Daoy (cell line): Measurements from ENCODE around the gene UBE3C. TPM values are rescaled to one million over a fixed set of nuclear protein-coding genes. Genes with fewer than 3 reads are reported as not detected.
"Not testable (repeated sequence)": the region's sequence is repeated elsewhere in the genome, so short reads cannot be mapped to it uniquely, and the experiment has no call there.

Experiments
- DNase-seq: peaks from one replicate; pipeline ENCODE4 v3.0.0-alpha.2; 2015; ENCODE audit warnings: low read depth
- total RNA-seq: library from RNA; depleted of rRNA; stranded (reverse); fragments of >200 nt; shearing (Covaris generic); gene quantifications from 2 replicates; pipeline ENCODE4 v1.2.3, GENCODE V29; 2014; rRNA removed

The UBE3C gene
- total RNA-seq: 114 and 115 TPM in 2 replicates

DNA sequence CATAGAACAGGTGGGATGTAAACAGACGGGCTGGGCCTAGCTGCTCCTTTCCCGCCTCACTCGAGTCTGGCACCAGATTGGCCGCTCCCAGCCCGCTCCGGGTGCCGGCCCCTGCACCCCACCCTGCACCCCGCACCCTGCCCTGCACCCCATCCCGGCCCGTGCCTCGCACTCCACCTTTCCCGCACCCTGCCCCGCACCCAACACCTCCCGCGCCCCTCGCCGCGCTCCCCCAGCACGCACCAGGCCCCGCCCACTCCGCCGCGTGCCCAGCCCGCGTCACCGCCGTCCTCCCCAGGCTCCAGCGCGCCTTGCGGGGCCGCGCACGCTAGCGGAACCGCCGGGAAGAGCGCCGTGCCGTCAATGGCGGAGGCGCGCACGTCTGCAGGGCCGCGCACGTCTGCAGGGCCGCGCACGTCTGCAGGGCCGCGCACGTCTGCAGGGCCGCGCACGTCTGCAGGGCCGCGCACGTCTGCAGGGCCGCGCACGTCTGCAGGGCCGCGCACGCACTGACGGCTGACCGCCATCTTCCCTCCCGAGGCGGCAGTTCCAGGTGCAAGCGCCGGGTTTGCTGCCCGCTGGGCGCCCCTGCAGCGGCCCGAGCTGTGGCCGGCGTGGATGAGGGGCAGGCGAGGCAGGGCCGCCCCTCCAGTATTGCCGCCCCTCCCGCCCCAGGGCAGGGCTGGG, at the start of gene UBE3C:
TSS of gene UBE3C (plus strand) at position 503 of the 687 bp plus-strand sequence. CDS start 347 bp downstream, outside the sequence.
- DNase-seq: peak; percentile 98

DNA sequence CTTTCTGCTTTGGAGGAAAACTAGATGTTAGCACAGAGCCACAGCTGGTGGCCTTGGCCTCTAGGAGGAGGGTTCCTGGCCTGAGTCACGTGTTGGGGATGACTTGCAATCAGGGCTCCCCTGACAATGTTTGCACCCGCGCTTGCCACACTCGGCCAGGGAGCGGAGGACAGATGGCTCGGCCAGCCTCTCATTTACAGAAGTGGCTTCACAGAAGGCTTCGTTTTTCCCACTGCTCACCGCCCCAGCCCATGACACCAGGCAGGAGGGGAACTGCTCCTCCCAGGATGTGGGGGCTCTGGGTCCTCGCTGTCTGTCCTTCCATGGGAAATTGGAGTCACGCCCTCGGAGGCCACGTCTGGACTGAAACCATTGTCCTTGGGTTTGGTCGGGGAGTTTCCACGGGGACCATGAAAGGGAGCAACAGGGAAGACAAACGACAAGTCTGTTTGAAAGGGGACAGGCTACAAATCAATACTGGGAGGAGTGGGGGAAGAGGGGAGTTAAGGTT, 49.6 kb upstream of the UBE3C start:
- no peak for DNase-seq

DNA sequence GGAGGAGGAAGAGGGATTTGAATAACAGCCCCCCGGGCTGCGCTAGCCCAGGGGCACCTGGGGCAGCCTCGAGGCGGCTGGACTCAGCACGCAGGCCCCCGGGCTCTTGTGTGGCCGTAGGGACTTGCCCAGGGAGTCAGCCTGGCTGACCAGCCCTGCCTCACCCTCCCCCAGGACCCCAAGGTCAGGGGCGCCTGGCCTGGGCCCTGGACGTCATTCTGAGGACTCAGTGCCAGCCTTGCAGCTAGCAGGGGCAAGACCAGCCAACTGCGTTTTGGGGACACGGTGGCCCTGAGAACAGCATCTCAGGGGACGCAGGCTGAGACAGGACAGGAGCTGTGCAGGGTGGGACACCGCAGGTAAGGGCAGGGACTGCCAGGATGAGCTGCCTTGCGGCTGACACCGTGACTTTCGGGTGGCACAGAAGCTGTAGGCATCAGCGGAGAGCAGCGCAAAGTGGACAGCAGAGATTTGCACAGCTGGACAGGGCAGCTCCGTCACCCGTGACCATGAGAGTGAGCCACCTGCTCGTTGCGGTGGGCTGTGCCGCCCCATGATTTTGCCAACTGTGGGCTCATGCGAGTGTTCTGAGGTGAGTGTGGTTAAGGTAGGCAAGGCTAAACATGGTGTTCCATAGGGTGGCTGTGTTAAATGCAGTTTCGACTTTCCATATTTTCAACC, 48.1 kb upstream of the UBE3C start:
- DNase-seq: no peak

DNA sequence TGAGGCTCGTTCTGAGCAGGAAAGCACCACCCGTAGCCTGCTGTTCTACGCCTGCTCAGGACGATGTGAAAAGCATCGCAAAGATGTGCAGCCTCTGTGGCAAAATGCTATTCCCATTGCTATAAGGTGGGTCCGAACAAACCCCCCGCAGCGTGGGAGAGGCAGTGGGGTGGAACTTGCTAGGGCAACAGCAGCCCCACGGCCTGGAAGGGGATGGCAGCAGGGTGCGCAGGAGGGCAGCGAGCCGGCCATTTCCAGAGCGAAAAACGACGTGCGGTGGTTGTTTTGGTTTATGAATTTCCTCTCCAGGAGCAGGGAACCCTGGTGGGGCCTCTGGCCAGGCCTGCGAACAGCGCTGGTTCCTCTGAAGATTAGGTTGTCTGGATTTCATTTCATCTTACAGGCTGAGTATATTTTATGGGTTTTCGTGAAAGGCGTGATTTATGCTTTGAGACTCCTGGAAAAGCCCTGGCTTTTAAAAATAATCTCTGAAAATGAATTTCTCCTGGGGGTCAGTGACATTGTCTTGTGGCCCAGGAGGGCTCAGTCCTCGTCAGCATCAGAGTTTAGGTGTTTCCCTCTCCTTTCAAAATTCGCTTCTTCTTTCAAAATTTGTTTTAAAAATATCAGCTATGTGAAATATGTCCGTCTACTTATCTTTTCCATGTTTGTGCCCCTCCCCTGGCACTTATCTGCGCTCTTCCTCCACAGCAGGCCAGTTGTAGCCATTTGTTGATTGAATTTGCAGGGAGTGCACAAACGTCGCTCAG, 42.3 kb upstream of the UBE3C start:
- no peak for DNase-seq

DNA sequence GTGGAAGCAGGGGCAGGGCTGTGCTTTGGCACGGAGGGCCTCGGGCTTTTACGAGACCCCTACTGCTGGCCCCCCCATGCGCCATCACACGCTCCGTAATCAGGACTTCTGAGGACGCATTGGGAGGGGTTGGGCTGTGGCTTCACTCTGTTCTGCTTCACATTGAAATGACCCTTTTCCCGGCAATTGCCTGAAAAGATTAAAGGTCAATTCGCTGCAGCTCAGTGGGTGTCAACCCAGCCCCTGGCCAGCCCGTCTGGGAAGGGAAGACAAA, 41.7 kb upstream of the UBE3C start:
- DNase-seq: no peak

DNA sequence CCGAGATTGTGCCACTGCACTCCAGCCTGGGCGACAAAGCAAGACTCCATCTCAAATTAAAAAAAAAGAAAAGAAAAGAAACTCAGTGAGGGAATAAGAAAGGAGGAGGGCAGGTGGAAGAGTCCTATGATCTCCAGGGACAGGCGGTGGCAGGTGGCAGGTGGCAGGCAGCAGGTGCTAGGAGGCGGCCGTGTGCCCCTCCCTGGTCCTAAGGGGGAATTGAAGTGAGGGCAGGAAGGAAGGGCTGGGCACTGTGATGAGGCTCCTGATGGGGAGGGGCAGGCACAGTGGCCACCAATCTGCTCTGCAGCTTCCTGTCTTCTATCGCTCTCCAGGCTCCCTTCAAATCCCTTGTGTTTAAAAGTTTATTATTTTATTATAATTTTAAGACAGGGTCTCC, 41.2 kb upstream of the UBE3C start:
- DNase-seq: no peak

DNA sequence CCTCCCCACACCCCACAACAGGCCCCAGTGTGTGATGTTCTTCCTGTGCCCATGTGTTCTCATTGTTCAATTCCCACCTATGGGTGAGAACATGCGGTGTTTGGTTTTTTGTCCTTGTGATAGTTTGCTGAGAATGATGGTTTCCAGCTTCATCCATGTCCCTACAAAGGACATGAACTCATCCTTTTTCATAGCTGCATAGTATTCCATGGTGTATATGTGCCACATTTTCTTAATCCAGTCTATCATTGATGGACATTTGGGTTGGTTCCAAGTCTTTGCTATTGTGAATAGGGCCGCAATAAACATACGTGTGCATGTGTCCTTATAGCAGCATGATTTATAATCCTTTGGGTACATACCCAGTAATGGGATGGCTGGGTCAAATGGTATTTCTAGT, 38.7 kb upstream of the UBE3C start:
- DNase-seq: not testable (repeated sequence)

DNA sequence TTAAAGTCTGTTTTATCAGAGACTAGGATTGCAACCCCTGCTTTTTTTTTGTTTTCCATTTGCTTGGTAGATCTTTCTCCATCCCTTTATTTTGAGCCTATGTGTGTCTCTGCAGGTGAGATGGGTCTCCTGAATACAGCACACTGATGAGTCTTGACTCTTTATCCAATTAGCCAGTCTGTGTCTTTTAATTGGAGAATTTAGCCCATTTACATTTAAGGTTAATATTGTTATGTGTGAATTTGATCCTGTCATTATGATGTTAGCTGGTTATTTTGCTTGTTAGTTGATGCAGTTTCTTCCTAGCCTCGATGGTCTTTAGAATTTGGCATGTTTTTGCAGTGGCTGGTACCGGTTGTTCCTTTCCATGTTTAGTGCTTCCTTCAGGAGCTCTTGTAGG, 35.1 kb upstream of the UBE3C start:
- DNase-seq: not testable (repeated sequence)

DNA sequence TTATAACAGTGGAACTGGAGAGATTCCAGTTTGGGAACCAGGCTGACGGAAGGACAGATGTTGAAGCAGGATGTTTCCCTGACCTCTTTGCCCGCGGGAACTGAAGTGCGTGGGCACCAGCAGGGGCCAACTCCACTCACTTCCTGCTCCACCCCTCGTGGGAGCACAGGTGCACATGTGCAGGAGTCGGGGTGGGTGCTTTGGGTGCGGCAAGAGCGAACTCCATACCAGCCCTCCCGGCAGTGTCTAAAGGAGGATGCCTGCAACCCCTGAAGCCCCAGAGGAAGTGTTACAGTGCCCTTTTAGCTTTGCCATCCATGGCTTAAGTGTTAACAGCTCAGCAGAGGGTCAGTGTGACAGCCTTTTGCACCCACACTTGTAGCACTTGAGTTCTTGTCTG, 27.4 kb upstream of the UBE3C start:
- DNase-seq: no peak

DNA sequence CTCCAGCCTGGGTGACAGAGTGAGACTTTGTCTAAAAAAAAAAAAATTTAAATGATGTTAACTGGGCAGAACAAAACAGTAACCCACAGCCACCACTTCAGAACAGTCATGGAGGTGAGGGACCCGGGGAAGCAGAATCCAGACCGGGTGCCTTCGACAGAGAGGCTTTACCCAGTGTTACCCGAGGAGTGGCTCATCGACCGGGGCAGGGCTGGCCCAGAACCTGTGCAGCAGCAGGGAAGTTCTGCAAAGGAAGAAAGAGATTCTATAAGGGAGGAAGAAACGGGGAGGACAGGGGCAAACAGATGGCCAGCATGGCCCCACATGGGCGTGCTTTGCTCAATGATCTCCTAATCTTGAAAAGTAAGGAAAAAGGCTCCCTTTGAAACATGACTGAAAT, 26.0 kb upstream of the UBE3C start:
- no peak for DNase-seq

DNA sequence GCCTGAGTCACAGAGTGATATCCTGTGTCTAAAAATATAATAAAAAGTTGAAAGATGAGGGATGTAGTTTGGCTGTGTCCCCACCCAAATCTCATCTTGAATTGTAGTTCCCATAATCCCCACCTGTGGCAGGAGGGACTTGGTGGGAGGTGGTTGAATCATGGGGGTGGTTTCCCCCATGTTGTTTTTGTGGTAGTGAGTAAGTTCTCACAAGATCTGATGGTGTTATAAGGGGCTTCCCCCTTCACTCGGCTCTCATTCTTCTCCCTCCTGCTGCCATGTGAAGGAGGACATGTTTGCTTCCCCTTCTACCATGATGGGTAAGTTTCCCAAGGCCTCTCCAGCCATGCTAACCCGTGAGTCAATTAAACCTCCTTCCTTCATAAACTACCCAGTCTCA, 25.1 kb upstream of the UBE3C start:
- DNase-seq: no peak

DNA sequence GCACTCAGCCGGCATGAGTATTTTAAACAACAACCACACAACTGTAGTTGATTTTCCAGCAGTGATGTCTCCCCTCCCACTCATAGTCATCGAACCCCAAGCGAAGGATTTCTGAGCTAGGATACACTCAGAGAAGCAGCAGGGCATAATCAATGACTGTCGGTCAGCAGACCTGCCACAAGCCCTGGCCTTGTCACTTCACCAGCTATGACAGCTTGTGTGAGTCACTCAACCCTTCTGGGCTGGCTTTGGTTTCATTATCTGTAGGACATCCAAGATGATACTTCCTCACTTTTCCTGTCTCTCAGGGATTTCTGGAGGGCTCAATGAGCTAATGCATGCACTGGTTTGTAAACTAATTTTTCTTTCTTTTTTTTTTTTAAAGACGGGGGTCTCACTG, 22.0 kb upstream of the UBE3C start:
- DNase-seq: no peak

DNA sequence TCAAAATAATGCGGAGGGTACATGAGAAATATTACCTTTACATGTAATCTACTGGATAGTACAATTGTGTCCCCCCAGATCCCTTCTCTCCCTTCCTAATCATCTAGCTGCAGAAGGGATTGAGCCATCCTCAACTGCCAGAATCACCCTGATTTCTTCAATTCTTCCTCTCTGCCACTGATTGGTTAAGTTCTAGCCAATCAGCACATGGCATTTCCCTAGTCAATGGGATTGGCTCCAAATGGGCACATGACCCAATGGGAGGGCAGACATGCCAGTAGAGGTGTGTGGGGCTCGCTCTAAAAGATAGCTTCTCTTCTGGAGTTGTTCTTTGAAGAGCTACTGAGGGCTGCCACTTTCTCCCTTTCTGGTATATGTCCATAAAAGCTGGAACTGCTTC, 20.9 kb upstream of the UBE3C start:
- DNase-seq: no peak

DNA sequence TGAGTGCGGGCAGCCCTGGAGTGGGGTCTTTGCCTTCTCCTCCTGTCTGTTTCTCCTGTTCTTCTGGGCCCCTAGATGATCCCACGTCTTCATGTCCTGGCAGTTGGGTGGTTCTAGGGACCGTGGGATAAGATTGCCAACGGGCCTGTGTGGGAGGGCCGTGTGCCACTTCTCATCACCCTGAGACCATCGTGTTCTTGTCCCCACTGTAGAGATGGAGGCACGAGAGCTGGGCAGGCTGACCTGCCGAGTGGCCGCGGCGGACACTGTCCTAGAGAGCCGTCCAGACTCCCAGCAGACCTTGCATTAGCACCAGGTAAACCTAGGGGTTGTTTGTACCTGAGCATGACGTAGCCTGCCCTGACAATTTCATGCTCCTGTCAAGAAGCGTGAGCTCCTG, 18.5 kb upstream of the UBE3C start:
- no peak for DNase-seq

DNA sequence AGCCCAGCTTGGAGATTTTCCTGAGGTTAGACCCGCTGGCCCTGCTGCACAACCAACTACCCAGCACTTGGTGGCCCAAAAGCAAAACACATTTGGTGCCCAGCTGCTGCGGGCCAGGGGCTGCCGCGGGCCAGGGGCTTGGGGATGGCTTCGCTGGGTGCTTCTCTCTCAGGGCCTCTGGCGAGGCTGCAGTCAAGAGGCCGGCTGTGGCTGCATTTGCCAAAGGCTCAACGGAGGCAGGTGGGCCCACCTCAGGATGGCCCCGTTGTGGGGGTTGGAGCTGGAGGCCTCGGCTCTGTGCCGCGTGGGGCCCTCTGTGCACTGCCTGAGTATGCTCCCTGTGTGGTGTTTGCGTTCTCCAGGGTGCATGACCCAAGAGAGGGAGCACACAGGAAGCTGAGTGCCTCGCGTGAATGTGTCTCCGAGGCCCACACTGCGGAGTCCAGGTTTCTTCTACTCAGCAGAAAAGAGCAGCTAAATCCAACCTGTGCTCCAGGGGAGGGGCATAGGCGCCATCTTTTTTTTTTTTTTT, 17.5 kb upstream of the UBE3C start:
- no peak for DNase-seq

DNA sequence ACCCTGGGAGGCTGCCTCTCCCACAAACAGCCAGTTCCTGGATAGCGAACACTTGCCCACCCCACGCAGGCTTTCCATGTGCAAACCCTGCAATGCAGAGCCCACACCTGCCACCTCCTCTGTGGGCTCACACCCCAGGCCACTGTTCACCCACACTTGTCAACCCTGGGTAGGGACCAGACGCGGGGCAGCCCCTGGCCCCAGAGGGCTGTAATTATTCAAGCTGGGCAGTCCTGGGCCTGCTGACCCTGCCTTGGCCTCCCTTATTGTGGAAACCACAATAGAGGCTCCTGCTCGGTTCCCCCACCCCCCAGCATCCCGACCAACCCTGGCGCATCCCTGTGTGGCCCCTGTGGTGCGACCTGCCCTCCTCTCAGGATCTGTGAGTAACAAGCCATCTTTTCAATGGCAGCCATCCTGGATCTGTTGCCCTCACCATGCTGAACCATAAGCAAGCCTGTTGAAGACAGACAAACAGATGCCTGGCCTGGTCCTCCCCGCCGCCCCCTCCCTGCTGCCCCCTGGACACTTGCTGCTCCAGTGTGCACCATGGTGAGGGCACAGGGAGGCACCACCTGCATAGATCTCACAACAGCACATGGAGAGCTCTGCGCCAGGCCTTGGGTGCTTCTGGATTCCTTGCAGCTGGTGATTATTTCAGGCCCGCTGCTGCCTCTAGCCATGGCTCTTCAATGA, 15.8 kb upstream of the UBE3C start:
- no peak for DNase-seq

DNA sequence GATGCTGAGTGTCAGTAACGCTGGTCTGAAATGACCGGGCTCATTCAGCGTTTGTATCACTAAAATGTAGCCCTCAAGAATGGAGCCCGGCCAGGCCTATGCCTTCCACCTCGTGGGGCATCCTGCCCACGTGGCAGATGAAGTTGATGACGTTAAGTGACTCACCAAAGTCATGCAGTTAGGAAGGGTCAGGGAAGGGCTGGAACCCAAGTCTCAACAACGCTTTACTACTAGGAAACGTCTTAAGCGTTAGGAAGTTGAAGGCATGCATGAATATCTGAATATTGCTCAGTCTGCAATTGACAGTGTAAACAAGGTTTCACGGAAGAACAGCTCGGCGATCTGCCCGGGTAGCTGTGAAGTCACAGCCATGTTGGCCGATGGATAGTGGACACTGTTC, 14.0 kb upstream of the UBE3C start:
- peak; percentile 32 for DNase-seq

DNA sequence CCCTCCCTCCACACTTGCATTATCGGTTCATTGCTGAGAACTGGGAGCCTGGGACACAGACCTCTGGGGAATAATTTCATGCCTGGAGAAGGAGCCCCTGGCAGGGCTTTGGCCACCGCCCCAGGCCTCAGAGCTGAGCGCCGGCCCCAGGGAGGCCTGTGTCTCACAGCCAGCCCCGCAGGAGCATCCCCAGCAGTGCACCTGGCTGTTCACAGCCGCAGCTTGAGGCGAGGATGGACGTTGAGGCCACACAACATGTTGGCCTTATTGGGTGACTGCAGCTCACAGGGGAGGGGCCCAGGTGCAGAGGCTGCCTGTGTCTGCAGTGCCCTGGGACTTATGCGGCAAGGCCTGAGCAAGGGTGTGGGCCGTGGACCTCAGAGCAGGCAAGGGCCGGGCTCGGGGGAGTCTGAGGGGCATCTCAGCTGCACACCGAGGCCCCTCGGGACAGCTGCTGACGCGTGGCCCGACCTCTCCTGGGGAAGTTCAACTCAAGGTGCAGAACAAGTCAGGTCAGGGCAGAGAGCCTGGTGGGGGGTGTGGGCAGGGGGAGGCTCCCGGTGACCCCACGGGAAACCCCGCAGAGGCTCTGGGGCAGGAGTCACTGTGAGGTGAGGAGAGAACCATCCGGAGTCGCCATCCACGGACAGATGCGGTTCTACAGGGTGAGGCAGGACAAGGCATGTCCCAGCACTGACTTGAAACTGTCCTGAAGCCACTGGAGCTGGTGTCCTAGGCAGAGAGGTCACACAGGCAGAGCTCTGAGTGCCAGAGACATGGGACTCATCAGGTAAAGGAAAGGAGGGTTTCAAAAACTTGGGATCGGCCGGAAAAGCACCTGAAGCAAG, 13.1 kb upstream of the UBE3C start:
- no peak for DNase-seq

DNA sequence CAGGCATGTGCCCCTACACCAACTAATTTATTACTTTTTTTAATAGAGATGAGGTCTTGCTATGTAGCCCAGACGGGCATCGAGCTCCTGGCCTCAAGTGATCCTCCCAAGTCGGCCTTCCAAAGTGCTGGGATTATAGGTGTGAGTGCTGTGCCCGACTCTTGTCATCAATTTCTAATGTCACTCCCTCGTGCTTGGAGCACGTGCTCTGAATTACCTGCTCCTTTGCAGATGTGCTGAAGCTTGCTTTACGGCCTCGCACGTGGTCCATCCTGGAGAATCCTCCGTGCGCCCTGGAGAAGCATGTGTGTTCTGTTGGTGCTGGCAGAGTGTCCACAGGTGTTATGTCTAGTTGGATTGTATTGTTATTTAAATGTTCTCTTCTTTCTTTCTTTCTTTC, 11.8 kb upstream of the UBE3C start:
- no peak for DNase-seq

DNA sequence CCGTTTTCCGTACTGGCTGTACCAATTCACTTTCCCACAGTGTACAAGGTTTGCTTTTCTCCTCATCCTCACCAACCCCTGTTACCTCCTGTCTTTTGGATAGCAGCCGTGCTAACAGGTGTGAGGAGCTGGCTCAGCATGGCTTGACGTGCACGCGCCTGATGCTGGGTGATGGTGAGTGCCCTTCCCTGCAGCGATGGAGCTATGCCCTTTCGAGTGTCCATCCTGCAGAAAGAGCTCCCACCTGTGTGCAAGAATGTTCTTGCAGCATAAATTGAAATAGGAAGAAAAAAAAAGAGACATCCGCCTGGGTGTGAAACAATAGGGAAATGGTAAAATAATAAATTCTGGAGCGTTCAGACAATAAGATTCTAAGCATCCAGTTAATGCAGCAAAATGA, 9.5 kb upstream of the UBE3C start:
- no peak for DNase-seq

DNA sequence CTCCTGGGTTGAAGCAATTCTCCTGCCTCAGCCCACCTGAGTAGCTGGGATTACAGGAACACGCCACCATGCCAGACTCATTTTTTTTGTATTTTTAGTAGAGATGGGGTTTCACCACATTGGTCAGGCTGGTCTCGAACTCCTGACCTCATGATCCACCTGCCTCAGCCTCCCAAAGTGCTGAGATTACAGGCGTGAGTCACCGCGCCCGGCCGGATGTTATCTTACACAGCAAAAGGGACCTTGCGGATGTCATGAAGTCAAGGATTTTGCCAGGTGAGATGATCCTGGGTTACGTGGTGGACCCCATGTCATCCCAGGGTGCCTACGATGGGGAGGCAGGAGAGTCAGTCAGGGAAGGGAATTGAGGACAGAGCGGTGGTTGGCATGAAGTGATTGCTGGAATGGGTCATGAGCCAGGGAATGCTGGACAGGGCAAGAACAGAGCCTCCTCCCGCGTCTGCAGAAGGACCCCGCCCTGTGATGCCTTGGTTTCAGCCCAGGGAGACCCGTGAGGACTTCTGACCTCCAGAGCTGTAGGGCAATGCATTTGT, 8.7 kb upstream of the UBE3C start:
- DNase-seq: no peak
